Hematopoietic multipotent progenitor cell treated with erythropoietin and hydrocortisone succinate and interleukin-3 and kit ligand, for 6 days (in vitro differentiated cells): ENCODE results near the gene EGFL8.

ENCODE experiments used
- DNase-seq: peaks from one replicate; pipeline ENCODE4 v3.0.0-alpha.2; 2015

Gene EGFL8

DNA sequence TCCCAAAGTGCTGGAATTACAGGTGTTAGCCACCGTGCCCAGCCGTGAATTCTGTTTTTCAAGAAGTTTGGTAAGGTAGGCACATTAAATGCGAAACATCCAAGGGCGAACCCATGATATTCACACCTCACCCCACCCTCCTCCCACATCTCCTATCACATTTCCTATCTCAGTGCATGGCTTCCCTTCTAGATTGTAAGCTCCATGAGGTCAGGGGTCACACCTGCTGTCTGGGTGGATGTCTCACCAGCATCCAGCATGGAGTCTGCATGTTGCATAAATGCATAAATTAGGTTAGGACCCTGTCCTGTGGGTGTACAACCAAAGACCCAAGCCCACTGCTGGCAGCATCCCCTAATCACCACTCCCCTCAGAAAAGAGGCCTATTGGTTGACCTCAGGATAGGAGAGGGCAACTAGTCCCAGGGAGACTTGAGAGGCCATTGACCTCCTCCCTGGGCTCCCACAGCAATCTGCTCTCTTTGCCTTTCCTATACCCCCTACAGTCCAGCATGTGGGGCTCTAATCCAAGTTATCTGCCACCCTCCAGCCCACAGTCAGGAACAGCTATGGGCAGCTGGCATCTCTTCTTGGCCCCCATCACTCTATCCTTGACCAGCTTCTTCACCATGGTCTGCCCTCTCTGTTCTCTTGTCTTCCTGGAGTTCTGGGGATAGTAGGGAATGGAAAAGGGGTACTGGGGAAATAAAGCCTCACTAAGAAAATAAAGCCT is 16.8 kb upstream of the EGFL8 start:
- peak; percentile 60 for DNase-seq

- DNase-seq, result peak; percentile 93
Observed at GRCh38 chr6:32148289-32149091, 15.9 kb upstream of the EGFL8 start.

- DNase-seq, result no peak
Observed at GRCh38 chr6:32149092-32149755, 15.2 kb upstream of the EGFL8 start.

GRCh38 chr6:32149932-32150870 is 14.2 kb upstream of the EGFL8 start:
- no peak for DNase-seq

DNA sequence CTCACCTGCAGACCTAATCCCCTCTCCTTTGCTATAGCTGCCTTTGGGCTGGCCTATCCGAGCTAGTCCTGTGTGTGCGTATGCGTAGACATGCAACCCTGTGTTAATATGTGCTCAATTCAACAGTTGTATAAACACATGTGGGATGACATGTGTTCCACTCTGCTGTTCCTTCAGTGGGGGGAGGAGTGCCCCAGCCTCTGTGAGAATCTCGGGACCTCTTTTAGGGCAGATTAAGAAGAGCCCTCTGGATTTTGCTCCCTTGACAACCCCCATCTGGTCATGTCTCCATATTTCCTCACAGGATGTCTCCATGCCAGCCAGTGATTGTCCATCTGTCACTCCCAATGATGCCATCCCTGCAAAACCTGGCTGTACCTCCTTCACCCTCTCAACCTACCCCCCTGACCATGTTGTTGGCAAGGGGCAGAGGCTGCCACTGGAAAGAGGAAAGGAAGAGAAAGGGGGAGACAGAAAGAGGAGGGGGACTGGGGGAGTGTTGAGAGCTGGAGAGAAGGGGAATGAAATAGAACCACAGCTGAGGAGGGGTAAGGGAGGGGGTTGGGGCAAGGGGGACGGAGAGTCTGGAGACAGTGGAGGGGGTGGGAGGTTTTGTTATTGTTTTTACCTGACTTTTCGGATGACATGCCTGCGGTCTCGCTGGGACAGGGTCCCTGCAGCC is 13.1 kb upstream of the EGFL8 start:
- no peak for DNase-seq

- no peak for DNase-seq
Observed at GRCh38 chr6:32151863-32152768, 12.3 kb upstream of the EGFL8 start, which contains the start of gene PRRT1. Gene PRRT1, minus strand, starts transcription at chr6:32151939. Its CDS starts 112 bp downstream, at chr6:32151827.

DNA sequence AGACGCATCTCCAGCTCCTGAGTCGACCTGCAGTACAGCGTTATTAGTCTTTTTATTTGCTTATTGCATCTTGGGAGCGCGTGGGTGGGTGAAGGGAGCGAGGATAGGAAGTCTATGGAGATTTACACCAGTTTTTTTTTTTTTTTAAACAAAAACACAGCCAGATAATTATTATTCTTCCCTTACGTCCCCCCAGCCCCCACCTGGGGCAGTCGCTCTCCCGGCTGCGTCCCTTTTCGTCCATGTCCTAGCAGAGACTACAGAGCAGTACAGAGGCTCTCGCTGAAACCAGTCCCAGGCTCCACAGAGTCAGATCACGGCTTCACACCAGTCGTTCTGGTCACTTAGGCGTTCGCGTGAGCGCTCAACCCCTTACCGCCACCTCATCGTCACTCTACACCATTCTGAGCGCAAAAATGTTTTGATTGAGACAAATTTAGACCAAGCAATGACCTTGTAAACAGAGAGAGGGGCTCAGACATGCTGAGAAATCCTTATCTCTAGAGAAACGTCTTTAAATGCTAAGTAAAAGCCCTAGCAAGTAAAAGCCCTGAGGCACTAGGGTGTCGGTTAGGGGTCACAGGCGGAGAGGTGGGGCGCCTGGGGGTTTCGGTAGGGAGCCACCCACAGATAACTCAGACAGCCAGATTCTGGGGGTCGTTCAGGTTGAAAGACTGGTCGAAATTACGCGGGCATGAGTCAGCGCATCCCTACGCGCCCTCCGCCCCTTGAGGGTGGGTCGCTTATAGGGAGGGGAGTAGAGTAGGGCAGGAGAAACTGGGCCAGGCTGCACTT is 11.4 kb upstream of the EGFL8 start:
- DNase-seq, result no peak

DNA sequence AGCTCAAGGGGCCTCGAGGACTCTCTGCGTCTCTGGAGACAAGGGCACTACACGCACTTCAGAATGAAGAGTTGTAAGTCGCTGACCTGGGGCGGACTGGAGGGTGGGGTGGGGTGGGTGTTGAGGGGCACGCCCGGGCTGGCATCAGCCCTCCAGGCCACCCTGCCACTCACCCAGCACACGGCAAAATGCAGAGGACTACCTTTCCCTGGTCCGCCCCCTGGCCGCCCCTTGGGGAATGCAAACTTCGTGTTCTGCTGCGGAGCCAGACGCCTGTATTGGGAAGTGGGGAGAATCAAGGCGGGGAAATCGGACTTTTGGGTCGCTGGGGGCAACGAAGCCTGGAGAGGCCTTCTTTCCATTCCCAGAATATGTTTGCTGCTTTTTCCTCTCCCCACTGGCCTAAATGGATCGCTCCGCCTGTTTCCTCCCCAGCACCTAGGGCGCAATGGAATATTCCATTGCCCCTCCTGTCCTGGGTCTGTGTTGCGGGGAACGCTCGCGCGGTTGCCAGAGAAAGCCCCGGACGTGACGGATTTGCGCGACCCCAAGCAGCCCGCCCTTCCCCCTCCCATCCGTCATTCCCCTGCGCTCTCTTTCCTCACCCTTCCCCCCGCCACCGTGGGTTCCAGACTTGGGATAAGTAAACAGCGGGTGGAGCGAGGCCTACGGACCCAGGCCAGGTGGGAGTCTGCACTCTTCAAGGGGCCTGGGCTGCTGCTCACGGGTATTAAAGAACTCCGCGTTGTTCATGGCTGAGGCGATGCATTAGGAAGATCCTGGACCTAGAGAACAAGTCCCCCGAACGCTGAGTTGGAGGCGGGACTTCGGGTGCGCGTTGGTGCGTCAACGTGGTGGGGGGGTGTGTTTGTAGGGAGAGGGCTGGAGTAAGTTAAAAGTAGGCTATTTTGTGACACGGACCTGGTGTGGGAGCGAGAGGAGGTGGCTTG is 10.6 kb upstream of the EGFL8 start, which contains the start of gene PPT2:
PPT2 (plus strand) TSS at position 578 of the 950 bp plus-strand sequence. CDS start 454 bp downstream, outside the sequence.
- DNase-seq, result peak; percentile 96

DNA sequence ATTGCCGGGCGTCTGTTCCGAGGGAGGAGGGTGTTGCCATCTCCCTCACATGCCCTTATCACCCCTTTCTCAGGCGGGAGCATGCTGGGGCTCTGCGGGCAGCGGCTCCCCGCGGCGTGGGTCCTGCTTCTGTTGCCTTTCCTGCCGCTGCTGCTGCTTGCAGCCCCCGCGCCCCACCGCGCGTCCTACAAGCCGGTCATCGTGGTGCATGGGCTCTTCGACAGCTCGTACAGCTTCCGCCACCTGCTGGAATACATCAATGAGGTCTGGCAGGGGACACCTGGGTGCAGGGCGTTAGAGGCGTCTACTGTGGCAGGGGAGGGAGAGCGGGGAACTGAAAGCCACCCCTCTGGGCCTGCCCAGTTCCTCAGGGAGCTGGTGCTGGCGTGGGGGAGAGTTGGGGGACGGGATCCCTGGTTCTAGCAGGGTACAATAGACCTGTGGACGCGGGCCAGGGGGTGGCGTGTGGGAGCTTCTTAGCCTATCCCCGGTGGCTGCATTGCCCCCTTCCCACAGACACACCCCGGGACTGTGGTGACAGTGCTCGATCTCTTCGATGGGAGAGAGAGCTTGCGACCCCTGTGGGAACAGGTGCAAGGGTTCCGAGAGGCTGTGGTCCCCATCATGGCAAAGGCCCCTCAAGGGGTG is 9.8 kb upstream of the EGFL8 start:
- DNase-seq, result no peak

GRCh38 chr6:32156891-32157290 is 7.5 kb upstream of the EGFL8 start:
- no peak for DNase-seq

DNA sequence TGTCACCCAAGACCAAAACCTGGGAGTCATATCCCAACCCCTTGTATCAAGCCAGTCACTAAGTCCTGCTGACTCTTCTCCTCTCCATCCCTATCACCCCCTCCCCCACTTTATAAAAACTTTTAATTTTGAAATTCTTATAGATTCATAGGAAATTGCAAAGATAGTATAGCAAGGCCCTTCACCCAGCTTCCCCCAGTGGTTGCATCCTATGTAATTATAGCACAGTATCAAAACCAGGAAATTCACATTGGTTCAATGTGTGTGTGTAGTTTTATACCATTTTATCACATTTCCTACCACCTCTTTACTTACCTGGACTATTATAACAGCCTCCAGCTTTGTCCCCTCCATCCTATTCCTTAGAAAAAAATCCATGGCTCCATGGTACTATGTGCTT is 6.3 kb upstream of the EGFL8 start:
- DNase-seq, result no peak

DNA sequence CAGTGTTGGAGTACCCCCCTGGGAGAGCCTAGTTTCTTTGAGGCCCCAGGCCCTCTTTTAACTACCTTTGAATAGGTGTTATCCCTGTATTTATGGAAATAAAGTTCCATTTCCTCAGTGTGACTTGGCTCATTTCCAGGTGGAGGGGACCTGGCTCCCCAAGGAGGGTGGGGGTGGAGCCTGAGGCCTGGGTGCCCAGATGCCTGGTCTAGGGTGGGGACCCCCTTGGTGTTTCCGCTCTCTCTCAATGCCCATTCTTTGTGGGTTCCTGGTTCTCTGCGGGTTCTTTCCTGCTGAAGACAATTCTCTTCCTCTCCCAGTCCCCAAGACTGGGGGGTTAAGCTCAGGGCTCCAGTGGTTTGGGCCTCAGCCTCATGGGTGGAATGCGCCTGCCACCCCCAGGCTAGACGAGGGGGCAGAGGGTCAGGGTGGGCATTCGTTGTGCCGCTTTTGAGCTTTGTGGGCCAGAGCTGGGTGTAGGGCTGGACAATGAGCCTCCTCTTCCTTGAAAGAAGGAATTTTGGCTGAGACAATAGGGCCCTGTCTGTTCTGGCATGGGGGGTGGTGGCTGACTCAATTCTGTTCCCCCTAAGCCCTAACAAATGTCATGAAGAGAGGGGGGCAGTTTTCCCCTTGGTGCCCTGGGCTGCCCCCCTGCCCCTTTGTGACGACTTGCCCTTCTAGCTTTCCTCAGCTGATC is 686 bp upstream of the EGFL8 start:
- no peak for DNase-seq

DNA sequence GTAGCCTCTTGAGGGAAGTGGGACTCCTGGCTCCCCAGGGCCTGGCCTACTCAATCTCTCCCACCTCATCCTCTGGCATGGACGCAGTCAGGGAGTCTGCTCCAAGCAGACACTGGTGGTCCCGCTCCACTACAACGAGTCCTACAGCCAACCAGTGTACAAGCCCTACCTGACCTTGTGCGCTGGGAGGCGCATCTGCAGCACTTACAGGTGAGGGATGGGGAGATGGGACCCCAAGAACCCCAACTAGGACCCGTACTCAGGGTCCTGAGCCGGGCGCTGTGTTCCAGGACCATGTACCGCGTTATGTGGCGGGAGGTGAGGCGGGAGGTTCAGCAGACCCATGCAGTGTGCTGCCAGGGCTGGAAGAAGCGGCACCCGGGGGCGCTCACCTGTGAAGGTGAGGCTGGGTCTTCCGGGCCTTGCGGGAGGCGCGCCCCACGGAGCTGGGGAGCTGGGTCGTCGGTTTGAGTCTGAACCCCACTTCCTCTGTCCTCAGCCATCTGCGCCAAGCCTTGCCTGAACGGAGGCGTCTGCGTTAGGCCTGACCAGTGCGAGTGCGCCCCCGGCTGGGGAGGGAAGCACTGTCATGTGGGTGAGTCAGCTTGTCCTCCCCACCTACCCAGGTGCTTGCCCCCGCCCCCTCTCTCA is 2.1 kb downstream of the EGFL8 start:
- no peak for DNase-seq

- DNase-seq, result no peak
Observed at GRCh38 chr6:32167154-32167760, 2.9 kb downstream of the EGFL8 start.

- DNase-seq, result peak; percentile 96
Observed at GRCh38 chr6:32167761-32168262, 3.4 kb downstream of the EGFL8 start.

- no peak for DNase-seq
Observed at GRCh38 chr6:32168350-32168749, 4.0 kb downstream of the EGFL8 start.
